ENCODE results near the gene NKX2-2.

The NKX2-2 gene

DNA sequence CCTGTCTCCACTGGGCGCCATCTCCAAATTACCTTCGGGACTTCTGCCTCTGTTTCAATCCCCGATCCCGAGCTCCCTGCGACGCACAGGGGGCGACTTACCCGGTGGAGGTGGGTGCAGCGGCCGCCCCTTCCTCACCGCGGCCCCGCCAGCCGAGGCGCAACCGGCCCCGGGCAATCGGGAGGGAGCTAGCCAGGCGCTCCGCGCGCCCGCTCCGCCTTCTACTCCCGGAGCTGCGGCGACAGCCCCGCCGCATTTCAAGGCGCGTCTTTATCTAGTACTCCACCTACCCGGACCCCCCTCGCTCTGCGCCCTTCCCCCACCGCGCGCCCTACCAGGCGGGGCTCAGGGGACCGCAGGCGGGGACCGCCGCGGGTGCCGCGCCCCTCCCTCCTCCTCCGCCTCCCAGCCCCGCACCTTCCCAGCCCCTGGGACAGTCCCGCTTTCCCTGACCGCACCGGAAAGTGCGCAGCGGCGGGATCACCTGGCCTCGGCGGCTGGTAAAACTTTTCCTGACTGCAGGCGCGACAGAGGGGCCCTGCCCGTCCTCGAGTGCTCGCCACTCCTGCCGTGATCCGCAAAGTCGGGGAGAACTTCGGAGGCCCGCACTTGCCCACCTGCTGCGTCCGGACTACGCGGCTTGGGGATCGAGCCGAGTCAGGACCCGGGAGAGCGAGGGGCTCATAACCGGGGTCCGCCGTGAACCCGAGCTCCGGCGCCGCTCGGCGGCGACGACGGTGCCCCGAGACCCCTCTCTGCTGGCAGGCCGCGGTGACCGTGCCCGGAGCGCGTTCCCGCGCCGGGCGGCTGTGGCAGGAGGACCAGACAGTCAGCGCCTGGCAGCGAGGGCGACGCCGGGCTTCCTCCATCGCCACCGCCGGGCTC, 8.0 kb upstream of the NKX2-2 start:
- no peak for FAIRE-seq

DNA sequence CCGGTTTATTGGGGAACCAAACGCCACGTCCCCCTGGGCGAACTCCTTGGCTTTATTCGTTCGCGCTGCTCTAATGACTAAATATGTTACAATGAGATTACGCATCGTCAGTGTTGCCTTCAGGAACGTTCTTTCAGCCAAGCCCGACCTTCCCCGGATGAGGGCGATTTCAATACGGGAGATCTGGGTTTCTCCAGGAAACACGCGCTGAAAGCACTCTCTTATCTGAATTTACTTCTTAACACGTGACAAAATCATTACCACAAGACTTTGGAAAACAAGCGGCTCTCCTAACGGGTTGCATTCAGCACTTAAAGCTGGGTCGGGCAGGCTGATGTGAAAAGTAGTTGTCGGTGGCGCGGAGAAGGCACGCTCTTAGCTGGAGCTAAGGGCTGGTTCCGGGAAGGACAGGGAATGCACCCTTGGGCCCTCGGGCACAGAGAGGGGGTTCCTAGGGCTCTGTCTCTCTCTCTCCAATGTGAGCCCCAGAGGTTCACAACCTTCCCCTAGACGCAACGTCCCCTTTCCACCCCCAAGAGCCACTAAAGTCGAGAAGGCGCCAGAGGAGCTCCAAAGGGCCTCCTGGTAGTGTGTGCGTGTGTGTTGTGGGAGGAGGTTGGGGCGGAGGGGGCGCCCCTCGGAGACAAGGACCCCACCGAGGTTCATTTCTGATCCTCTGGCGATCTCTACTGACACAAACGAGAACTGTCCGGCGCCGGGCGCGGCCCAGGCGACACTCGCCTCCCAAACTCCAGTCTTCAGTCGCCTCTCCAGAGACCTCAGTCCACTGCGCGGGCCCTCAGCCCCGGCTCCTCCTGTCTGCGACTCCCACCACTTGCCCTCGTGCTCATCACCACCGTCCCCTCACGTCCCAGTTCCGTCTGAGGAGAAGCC, 7.1 kb upstream of the NKX2-2 start:
- FAIRE-seq = no peak

DNA sequence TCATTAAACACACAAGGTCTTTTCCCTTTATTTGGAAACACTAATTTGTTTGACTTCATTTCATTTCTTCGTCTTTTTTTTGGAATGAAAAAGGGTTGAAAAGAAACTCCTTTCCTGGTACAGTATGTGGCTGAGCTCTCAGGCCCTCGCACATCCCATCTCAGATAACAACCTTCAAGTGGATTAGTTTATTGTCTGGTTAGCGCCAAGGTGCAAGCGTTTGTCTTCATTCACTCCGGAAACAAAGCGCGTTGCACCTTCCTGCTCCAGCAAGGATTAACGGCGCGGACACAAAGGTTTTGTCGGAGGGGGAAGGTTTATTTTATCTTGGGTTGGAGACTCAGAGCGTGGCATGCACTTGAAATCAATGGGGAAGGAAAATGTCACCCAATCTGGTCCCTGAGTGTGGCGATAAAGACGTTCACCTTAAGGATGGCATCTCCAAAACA, 5.3 kb upstream of the NKX2-2 start:
- no peak for FAIRE-seq

DNA sequence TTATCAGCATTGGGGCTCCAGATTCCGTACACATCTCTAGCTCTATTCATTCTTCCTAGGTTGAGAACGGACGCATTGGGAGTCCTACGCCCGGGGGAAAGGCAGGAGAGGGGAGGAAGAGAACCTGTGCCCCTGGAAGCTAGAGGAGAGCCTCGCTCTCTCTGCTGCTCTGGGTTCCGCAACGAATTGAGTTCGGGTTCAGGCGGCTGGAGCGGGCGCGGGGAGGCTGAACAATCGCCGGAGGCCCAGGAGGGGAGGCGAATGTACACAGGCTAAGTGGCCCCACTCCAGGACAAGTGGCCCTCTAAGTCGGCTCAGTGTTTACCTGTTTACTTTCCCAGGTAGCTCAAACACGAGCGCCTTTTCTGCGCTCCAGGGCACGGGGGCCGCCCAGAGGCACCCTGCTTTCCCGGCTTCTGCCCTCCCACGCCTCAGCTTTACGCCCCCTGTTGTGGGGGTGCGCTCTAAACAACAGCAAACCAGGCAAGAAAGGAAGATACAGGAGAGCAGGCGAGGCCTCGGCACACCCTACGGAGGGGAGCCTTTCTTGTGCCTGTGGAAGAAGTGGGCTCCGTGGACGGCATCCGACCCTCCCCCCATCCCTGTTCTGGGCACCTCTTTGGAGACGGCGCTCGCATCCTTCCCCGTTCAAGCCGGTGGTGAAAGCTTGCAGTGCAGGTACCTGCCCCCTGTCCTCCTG, 4.6 kb upstream of the NKX2-2 start:
- FAIRE-seq = no peak

DNA sequence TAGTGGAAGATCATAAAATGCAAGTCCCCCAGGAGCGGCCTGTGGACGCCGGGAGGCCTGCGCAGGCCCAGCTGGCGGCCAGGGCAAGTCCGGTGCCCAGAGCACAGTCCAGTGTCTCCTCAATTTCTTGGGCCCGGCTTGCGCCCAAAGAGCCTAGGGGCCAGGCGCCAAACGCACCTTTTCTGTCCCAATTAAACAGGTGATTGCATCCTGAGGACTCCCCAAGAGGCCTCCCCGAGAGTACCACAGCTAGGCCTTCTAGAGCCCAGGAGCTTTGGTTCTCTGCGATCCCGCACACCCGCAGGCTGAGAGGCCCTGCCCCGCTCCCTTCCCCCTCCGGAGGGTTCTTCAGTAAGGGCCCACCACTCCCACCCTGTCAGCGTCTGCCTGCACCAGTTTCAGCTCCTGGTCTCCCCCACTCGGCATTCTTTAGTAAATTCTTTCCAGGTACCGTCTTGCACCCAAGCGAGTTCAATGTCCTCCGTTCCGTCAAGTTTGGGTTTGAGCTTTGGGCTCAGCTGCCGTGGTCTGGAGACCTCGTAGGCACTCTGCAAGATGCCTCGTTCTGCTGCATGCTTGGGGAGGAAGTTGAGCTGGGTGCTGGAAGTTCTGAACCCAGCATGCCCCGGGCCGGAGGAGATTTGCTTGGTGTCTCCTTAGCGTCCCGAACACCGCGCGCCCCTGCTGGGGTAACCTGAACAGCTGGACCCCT, 3.9 kb upstream of the NKX2-2 start:
- FAIRE-seq = no peak

DNA sequence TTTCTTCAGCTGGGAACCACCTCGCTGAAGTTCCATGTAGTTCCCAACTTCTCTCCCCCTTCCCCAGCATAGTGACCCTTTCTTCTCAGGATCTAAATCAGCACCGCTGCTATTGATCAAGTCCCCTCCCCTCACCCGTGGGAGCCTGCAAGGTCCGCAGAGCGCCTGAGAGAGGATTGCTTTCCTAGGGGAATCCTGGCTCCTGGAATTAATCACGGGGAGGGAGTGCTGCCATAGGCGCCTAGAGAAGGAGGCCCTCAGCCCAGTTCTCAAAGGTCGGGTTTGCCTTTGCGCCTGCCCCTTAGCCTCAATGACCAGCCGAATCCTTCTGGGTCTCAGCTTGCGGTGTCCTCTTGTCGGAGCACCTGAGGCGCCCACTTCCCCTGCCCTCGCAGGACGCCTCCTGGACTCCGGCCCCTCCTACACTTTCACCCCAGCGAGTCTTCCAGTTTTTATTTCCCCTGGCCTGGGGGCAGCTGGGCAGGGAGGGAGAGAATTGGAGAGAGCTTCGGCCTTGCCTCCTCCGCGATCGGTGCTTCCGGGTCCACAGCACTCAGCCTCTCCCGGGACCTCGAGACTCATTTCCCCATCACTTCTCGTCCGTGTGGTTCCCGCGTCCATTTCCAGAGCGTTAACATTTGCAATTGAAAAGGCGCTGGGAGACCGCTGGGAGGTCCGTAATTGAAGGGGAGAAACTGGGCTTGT, 3.1 kb upstream of the NKX2-2 start:
- no peak for FAIRE-seq

DNA sequence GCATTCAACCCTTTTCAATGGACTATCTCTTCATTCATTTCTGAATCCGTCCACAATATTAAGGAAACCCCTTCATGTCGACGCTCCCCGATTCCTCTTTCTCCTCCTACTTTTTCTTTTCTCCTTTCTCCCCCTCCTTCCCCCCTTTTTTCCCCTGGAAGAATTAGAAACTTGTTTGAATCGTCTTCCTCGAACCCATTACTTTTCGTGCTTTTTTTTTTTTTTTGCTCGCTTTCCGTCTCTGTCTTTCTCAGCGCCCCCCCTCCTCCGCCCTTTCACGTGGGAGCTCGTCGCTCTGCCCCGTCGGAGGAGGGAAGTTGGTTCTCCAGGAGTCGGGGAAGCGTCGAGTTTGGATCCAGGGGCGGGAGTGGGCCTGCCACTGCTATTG, 2.3 kb upstream of the NKX2-2 start:
- FAIRE-seq = no peak

DNA sequence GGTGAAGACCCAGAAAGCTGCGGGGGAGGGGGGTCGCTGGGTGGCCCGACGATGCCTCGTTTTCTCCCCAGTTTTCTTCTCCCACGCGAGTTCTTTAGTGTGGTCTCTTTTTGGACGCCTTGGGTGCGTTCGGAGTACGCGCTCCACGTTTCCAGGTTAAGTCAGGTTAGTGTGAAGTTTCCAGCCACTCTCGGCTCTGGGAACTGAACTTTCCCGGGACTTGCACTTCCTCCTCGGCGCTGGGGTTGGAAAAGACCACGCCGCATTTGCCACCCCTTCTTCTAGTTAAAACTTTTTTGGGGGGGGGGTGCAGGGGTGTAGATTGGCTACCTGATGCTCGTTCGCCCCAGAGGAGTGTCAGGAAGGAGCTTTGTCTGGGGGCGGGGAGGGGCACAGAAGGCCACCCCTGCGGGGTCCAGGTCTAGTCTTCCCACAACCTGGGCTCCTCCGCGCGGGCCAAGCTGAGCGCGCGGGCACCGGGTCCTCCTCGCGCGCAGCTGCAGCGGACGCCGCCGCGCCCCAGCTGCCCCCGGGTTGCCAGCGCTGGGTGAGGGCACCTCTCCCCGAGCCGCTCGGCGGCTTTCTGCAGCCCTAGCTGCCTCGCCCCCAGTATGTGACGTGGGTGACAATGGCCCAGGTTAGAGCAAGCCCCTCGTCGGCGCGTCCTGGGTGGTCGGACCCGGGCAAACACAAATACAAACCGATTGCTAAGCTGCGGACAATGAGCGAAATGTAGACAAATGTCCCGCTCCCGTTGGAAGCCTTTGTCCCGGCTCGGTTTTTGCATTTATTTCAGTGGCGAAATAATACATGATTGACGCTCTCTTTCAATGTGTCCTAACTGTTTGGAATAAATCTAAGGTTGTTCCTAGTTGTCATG, 1.7 kb upstream of the NKX2-2 start:
- no peak for FAIRE-seq

DNA sequence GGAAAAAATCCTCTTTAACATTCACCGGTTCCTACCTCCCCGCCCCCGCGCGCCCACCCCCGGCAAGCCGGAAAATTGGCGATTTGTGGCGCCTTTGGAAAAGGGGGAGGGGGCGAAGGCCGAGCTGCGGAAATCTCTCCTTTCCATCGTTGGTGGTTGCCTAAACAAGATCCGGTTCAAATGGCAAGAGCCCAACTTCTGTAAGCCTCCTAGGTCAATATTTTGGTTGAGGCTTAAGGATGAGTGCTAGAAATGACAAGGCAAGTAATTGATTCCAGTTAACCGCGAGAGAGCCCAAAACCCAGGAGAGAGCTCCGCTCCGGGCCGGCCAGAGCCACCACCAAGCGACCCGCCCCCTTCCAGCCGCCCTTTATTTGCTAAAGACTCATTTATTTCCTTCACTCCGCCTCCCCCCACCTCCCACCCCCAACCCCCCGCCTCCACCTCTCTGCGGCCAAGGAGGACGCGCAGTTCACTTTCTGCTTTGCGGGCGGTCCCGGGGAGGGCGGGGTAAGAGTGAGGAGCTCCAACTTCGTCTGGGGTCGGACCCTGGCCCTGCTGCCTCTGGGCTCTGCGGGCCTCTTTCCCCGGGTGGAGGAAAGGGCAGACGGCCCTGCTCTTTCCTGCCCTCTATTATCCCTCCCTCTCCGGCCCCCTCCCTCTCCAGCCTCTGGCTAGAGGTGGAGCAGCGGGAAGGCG, 838 bp upstream of the NKX2-2 start:
- no peak for FAIRE-seq

DNA sequence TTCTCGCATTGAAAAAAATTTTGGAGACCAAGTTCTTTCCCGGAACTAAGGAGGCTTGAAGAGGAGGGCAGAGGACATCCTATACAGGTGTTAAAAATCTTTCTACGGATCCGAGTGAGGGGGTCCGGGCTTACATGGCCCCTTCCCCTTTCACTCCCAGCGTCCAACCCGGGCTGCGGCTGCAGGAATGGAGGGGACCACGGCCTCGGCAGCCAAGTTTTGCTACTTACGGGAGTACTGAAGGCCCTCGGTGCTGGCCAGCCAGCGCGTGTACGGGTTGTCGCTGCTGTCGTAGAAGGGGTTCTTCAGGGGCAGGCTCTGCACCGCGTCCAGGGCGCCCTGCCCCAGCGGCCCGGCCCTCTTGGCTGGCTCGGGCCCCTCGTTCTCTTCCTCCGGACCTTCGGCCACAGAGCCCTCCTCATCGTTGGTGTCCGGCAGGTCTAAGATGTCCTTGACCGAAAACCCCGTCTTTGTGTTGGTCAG, 642 bp downstream of the NKX2-2 start:
- no peak for FAIRE-seq

DNA sequence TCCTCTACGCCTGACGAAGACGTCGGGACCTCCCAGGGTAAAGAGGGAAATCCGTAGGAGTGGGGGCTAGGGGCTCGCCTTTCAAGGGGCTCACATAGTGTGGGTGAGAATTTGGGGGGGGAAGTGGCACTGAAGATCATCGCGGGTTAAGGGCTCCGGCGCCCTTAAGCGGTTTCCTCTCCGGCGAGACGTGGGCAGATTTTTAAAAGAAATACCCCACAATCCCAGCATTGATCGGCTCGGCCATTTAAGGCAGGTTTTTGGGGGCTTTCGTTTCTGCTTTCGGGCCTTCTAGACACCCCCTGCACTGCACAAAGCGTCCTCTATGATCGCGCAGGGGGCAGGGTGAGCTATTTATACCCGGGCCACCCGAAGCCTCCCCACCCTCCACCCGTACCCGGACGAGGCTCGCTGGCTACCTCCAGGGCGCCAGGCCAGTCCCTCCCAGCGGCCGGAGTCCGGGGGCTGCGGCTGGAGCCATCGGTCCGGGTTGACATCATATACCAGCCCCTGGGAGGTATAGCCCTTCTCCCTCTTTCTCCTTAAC, 1.2 kb downstream of the NKX2-2 start:
- FAIRE-seq = no peak

DNA sequence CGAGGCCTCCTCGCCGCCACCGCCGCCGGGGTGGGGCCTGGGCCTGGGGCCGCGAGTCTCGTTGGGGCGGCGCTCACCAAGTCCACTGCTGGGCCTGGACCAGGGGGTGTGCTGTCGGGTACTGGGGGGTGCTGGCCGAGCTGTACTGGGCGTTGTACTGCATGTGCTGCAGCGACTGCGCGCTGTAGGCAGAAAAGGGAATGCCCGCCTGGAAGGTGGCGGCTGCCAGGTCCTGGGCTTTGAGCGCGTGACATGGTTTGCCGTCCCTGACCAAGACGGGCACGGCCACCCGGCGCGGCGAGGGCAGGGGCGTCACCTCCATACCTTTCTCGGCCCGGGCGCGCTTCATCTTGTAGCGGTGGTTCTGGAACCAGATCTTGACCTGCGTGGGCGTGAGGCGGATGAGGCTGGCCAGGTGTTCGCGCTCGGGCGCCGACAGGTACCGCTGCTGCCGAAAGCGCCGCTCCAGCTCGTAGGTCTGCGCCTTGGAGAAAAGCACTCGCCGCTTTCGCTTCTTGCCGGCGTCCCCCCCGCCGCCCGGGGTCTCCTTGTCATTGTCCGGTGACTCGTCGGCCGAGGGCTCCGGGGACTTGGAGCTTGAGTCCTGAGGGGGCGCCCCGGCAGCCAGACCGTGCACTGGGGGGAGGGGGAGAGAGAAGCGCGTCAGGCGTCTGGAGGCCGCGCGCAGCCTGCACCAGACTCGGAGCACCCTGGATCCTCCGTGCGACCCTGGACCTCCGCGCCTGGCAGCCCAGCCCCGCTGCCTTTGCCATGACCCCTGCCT, 1.8 kb downstream of the NKX2-2 start:
- FAIRE-seq = no peak

DNA sequence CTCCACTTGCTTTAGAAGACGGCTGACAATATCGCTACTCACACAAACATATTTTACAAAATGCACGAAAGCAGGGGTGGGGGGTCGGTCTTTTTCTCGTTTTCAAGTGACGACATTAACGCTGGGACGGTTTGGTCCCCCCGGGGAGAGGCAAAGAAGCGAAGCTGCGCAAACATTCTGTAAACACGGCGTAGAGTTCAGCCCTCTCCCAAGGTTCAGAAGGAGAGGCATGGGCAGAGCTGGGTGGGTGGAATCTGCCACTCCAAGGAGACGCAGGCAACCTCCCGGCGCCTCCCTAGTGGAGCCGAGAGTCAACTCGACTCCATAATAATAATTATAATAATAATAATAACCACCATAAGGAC, 2.4 kb downstream of the NKX2-2 start:
- no peak for FAIRE-seq

DNA sequence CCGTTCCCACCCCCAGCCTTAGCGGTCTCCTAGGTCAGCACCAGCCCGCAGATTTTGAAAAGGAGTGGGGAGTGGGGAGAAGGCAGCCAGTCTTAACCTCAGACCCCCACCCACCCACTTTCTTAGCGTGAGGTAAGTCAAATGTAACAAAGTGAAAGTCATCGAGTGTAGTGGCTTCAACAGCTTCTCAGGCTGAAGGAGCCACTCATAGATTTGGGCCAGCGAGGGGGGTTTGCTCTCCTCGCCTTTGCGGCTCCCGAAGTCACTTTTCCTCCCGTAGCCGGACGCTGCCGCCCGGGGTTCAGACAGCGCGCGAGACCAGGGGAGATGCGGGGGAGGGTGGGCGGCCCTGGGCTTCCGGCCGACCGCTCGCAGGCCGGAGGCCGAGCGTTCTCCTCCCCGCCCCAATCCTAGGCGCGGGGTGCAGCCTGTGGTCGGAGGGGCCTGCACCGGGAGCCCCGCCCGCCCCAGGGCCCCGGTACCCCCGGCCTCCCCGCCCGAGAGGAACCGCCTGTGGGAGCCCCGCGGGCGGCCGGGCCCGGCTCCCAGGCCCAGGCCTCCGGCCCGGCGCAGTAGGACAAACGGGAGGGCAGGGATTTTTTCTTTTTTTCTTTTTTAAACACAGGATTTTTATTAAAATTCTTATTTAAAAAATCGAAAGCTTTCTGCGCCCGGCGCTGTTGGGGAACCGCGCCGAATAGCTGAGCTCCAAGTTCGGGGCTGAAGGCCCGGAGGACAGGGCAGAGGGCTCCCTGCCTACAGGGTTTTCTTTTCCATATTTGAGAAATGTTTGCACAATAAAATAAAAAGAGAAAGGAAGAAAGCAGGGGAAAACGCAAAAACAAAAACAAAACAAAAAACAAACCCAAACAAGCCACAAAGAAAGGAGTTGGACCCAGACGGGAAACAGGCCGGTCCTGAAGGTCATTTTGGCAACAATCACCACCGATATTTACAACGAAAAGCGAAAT, 3.2 kb downstream of the NKX2-2 start:
- no peak for FAIRE-seq

DNA sequence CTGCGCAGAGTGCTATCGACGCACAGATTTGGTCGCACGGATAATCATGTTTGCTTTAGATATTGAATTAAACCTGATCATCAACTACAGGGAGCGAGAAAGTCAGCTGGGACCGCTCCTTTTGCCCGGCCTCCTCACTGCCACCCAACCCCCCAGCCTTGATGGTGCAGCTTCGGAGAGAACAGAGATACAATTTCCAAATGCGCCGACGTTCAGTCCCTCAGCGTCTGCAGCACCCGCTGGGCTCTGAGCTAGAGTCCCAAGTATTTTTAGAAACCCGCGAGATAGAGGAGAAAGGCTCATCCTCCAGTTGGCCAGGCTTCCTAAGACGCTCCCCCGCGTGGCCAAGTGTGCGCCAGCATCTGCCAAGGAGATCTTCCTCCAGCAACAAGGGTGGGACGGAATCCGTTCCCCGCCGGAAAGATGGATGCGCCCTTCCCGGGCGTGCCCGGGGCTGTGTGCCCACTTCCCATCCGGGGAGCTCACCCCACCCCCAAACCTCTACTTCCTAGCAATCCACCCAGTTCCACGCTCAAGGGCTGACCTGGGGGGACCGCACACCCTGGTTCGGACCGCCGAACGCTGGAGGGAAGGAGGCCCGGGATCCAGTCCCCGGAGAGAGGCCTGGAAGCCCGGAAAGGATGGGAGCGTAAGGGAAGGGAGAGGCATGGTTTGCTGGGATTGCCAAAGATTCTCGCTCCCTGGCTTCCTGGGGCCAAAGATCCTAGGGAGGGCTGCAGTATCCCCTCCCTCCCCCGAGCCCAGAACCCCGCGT, 4.1 kb downstream of the NKX2-2 start:
- FAIRE-seq = no peak

DNA sequence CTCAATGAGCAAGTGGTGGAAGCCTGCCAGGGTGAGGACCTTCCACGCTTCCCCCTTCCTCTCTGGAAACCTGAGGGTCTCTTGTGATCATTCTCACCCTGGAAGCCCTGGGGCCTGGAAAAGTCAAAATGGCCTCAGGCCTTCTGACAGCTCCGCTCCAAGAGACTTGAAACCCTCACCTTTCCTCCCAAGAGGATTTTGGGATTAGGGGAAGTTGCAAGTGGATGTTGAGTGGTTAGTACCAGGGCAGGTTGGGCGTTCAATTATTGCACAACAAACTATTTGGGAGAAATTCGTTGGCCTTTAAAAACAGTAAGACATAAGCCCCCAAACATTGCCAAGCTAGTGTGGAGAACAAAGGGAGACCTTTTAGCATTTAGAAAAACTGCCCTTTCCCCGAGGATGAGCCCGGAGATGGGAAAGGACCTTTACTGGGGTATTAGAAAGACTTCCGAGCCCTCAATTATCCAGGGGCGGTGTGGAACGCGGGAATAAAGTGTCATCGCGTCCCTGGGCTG, 4.7 kb downstream of the NKX2-2 start:
- no peak for FAIRE-seq

Measured in A204.1 (cell line).